ENCODE results near the gene MAN2A2.

MAN2A2 gene

GRCh38 chr15:90947577-90948357, 44.7 kb downstream of the MAN2A2 start:
- DNase-seq, result no peak

GRCh38 chr15:90948506-90948905, 45.4 kb downstream of the MAN2A2 start:
- DNase-seq, result no peak

- DNase-seq, result no peak
Observed at GRCh38 chr15:90949979-90950675, 47.0 kb downstream of the MAN2A2 start.

- no peak for DNase-seq
Observed at GRCh38 chr15:90950676-90951075, 47.6 kb downstream of the MAN2A2 start.

- no peak for DNase-seq
Observed at GRCh38 chr15:90952901-90953677, 50.0 kb downstream of the MAN2A2 start.

GRCh38 chr15:90953947-90954711, 51.0 kb downstream of the MAN2A2 start:
- no peak for DNase-seq

GRCh38 chr15:90954712-90955623, 51.9 kb downstream of the MAN2A2 start, which contains the start of gene RCCD1:
TSS of gene RCCD1 (plus strand) at chr15:90954884. CDS start at chr15:90956735, 1,851 bp downstream.
- peak; percentile 76 to 89 (median 82) for DNase-seq

DNA sequence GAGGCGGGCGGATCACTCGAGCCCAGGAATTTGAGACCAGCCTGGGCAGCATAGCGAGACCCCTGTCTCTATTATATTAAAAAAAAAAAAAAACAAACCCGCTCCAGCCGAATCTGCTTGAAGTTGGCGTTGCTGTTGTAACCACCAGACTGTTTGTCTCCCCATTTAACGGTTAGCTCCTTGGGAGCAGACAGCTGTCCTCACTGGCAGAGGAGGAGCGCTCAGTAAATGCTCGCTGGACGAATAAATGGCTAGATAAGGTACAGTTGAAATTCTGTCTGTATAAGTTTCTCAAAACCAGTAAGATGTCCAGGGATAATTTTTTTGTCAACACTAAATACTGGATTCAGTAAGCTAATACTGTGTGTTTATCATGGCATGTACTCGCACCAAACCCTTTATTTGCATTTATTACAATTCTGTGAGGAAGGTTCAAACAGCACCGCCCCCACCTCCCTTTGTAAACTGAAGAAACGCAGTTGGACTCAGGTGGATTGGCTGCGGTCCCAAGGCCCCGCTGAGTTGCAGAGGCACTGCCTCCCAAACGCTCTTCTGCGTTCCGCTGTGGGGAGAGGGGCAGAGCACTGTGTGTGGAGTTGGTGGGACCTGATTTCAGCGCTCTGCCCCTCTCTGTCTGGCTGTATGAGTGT, 52.6 kb downstream of the MAN2A2 start:
- no peak for DNase-seq

- DNase-seq, result peak in 5 of 6 experiments; percentile 28 to 57 (median 44)
Observed at GRCh38 chr15:90956274-90957030, 53.4 kb downstream of the MAN2A2 start.

DNA sequence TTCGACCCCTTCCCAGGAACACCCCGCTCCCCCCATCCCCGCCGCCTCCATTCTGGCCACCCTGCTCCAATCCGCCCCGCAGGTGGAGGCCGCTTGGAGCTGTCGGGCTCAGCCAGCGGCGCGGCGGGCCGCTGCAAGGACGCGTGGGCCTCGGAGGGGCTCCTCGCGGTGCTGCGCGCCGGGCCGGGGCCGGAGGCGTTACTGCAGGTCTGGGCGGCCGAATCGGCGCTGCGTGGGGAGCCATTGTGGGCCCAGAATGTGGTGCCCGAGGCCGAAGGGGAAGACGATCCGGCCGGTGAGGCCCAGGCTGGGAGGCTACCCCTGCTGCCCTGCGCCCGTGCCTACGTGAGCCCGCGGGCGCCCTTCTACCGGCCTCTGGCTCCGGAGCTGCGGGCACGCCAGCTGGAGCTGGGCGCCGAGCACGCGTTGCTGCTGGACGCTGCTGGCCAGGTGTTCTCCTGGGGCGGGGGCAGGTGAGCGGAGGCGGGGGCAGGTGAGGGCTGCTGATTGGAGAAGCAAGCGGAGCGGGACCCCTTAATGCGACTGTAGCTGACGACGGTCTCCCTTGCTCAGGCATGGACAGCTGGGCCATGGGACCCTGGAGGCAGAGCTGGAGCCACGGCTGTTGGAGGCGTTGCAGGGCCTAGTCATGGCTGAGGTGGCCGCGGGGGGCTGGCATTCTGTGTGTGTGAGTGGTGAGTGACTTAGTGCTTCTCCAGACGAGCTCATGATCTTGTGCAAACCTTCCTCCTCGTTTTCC, 54.1 kb downstream of the MAN2A2 start:
- DNase-seq, result no peak

GRCh38 chr15:90957791-90958190, 54.7 kb downstream of the MAN2A2 start:
- DNase-seq, result no peak

- no peak for DNase-seq
Observed at GRCh38 chr15:90959028-90959595, 56.0 kb downstream of the MAN2A2 start.

GRCh38 chr15:90959894-90960293, 56.8 kb downstream of the MAN2A2 start:
- no peak for DNase-seq

GRCh38 chr15:90960298-90961091, 57.4 kb downstream of the MAN2A2 start:
- DNase-seq, result no peak

- DNase-seq, result no peak
Observed at GRCh38 chr15:90962021-90962420, 58.9 kb downstream of the MAN2A2 start.

GRCh38 chr15:90966262-90966661, 63.2 kb downstream of the MAN2A2 start:
- no peak for DNase-seq

DNA sequence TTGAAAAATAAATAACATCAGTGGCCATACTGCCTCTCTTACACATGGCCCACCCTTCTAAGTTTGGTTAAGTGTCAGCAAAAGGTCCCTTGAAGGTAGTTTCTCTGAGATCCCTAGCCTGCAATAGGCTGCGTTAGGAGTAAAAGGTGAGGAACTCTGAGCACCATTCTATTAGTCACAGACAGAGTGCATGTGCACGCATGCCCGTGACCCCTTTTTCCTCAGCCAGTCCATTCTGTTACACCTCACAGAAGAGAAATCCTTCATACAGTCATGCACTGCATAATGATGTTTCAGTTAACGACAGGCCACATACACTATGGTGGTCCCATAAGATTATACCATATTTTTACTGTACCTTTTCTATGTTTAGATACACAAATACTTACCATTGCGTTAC, 64.1 kb downstream of the MAN2A2 start:
- no peak for DNase-seq

DNA sequence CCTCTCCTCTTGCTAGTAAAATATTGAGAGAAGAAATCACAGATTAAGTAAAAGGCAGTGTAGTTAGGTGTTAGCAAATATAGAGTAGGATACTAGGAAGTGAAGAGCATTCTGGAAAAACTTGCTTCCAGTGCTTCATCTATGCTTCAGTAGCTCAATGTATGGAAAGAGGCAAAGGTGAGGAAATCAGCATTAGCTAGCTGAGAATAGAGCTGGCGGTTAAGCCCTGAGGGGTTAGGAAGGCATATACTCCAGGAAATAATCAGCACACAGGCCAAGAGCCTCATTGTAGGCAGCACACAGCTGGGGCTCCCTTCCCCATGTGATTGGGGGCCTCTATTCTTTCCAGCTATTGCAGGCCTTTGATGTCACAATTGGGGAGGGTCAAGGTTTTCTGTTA, 65.3 kb downstream of the MAN2A2 start:
- DNase-seq, result no peak

Measured in stimulated activated naive CD4-positive, alpha-beta T cell (primary cell).